ENCODE results near the gene RTN4IP1. TPM values are rescaled to one million over a fixed set of nuclear protein-coding genes. Genes with fewer than 3 reads are reported as not detected.

The RTN4IP1 gene
- total RNA-seq, 1 donor from 2014 or later: 2.5 TPM

DNA sequence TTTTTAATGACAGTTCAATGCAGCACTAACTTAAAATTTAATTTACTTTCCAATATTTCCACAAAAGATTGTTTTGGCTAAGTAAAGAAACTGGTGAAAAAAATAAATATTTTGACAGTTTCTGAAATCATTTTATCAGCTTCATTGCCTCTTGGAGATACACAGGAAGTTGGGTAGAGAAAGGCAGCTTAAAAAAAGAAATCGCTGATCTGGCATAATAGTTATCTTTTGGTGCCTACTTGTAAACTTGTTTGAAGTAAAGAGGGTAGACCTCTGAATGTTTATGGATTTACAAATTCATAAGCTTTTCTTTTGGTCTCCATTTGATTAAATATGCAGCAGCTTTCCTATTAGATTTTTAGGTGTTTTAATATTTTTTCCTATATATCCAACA lies 103.4 kb downstream of the RTN4IP1 start:
- DNase-seq (ENCODE audit: extremely low read depth, low read depth, low spot score): no peak

DNA sequence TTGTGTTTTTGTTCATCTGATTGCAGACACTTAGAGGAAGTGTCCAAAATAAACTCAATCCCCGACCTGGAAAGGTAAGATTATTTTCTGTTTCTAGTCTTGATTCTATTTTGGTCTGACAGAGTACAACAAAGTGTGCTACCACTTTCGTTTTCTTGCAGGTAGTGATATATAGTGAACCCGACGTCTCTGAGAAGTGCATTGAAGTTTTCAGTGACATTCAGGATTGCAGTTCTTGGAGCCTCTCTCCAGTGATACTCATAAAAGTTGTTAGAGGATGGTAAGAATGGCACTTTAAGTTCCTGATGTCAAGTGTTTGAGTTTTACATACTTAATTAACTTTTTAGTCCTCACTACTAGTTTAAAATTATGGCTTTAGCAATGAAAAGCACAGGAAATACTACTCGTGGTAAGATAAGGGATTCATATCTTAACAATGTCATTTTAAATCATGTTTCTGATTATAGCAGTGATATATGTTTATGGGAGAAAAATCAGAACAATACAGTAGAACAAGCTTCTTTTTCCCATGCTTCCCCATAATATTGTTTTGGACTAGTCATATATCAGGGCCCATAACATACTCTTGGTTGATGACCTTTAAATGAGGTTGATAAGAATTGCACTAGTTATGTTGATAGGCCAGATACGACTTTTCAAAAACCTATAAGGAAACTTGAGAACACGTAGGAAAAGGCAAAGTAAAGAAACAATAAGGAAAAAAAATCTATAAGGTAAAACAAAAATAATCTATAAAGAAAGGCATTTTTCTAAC lies 104.0 kb downstream of the RTN4IP1 start:
- DNase-seq (ENCODE audit: extremely low read depth, low read depth, low spot score): no peak

- no peak for DNase-seq (ENCODE audit: extremely low read depth, low read depth, low spot score)
Measured at GRCh38 chr6:106522562-106523250, 106.6 kb downstream of the RTN4IP1 start.

Other genes starting within 250 kb of the RTN4IP1 start
- gene QRSL1, start 80 bp upstream of the RTN4IP1 start, total RNA-seq: 7.3 and 8.2 TPM in 2 replicates

All from glomerular endothelial cell (primary cell).